ENCODE measurements around the gene MYO19.

Gene MYO19

DNA sequence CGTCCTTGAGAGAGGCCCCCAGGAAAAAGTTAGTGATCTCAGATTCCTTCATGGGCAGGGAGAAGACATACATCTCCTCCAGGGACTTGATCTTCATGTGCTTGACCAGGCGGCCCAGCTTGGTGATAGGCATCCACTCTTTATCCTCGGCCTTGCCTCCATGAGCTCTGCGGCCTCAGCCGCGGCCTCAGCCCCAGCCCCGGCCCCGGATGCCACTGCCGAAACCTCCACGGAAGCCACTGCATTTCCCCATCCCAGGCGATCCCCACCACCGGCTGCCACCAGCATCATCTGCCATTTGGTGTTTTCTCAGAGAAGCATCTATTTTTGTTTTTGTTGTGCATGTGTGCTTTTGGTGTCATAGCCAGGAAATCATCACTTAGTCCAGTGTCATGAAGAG, 40.4 kb upstream of the MYO19 start:
- Histone ChIP-seq H2BK120ac (ENCODE audit: insufficient read depth, low read length, poor library complexity) (no peak overlapping the region), H3K4ac (ENCODE audit: low read depth, low read length) (no peak overlapping the region), H3K27ac (ENCODE audit: low read depth, low read length) (no peak overlapping the region), H2AFZ (ENCODE audit: insufficient read depth, low read length, poor library complexity) (no peak overlapping the region), H3K9me3 (ENCODE audit: insufficient read depth, low read depth, low read length) (no peaks in the 10 kb centered on the region), H4K91ac (ENCODE audit: low read depth, low read length) (no peak overlapping the region), H3K4me3 (ENCODE audit: low read depth, low read length) (no peak overlapping the region), H3K79me1 (ENCODE audit: low read length) (no peaks in the 10 kb centered on the region), H3K27me3 (ENCODE audit: insufficient read depth, low read length) (no peaks in the 10 kb centered on the region), H2BK5ac (ENCODE audit: low read depth, low read length, poor library complexity) (no peak overlapping the region), H2BK12ac (ENCODE audit: low read length) (no peak overlapping the region), H3K79me2 (ENCODE audit: control insufficient read depth, insufficient read depth, low read length, poor library complexity) (no peaks in the 10 kb centered on the region), H3K14ac (ENCODE audit: low read length) (no peak overlapping the region), H3K4me2 (ENCODE audit: low read length) (no peak overlapping the region), H4K12ac (ENCODE audit: low read depth, low read length) (no peak overlapping the region), H3K23ac (ENCODE audit: low read length) (no peak overlapping the region), H4K8ac (ENCODE audit: low read depth, low read length) (no peak overlapping the region), H3K4me1 (ENCODE audit: control insufficient read depth in 1 of 2, insufficient read depth in 2 of 2, low read length in 2 of 2) (no peaks in the 10 kb centered on the region), H3K9ac (ENCODE audit: low read length) (no peak overlapping the region), H3K36me3 (ENCODE audit: control insufficient read depth in 1 of 2, insufficient read depth in 2 of 2, low read length in 2 of 2) (peaks cover 25 to 33% of the 10 kb centered on the region in 2 experiments), H3K18ac (ENCODE audit: low read length) (no peak overlapping the region), H2AK5ac (ENCODE audit: low read length) (no peak overlapping the region)
- no peak for DNase-seq
- no CpG with 5 or more reads among the region's 12 CpGs for WGBS (ENCODE audit: extremely low coverage, insufficient coverage, insufficient read length)

DNA sequence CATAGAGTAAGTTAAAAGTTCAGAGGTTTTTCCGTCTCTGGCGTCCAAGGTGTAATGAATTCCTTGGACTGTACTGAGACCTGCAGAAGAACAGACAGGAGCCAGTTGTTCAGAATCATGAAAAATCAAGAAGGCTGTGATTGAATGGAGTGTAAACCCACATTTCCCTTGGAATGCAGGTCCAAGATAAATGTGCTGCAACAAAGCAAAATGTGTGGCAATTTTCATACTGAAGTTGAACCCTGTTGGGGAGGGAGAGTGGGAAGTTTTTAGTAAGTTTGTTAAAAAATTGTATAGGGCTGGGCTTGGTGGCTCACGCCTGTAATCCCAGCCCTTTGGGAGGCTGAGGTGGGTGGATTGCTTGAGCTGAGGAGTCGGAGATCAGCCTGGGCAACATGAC, 31.4 kb upstream of the MYO19 start:
- H3K27ac ChIP-seq (ENCODE audit: low read depth, low read length), result no peak overlapping the region
- no peaks in the 10 kb centered on the region for H3K4me1 ChIP-seq (ENCODE audit: control insufficient read depth in 1 of 2, insufficient read depth in 2 of 2, low read length in 2 of 2)
- no peak overlapping the region for H2BK120ac ChIP-seq (ENCODE audit: insufficient read depth, low read length, poor library complexity)
- no peaks in the 10 kb centered on the region for H3K79me1 ChIP-seq (ENCODE audit: low read length)
- H2AK5ac ChIP-seq (ENCODE audit: low read length), result no peak overlapping the region
- no peak overlapping the region for H3K14ac ChIP-seq (ENCODE audit: low read length)
- no peaks in the 10 kb centered on the region for H3K9me3 ChIP-seq (ENCODE audit: insufficient read depth, low read depth, low read length)
- H3K36me3 ChIP-seq (ENCODE audit: control insufficient read depth in 1 of 2, insufficient read depth in 2 of 2, low read length in 2 of 2), result peaks cover 32 to 33% of the 10 kb centered on the region in 2 experiments
- no CpG with 5 or more reads among the region's 4 CpGs for WGBS (ENCODE audit: extremely low coverage, insufficient coverage, insufficient read length)
- no peak overlapping the region for H3K18ac ChIP-seq (ENCODE audit: low read length)
- DNase-seq, result no peak
- no peak overlapping the region for H4K12ac ChIP-seq (ENCODE audit: low read depth, low read length)
- H3K27me3 ChIP-seq (ENCODE audit: insufficient read depth, low read length), result no peaks in the 10 kb centered on the region
- H4K91ac ChIP-seq (ENCODE audit: low read depth, low read length), result no peak overlapping the region
- no peak overlapping the region for H3K4me3 ChIP-seq (ENCODE audit: low read depth, low read length)
- H2AFZ ChIP-seq (ENCODE audit: insufficient read depth, low read length, poor library complexity), result no peak overlapping the region
- H3K4ac ChIP-seq (ENCODE audit: low read depth, low read length), result no peak overlapping the region
- no peaks in the 10 kb centered on the region for H3K79me2 ChIP-seq (ENCODE audit: control insufficient read depth, insufficient read depth, low read length, poor library complexity)
- H3K4me2 ChIP-seq (ENCODE audit: low read length), result no peak overlapping the region
- H3K23ac ChIP-seq (ENCODE audit: low read length), result no peak overlapping the region
- no peak overlapping the region for H2BK12ac ChIP-seq (ENCODE audit: low read length)
- H4K8ac ChIP-seq (ENCODE audit: low read depth, low read length), result no peak overlapping the region
- no peak overlapping the region for H3K9ac ChIP-seq (ENCODE audit: low read length)
- H2BK5ac ChIP-seq (ENCODE audit: low read depth, low read length, poor library complexity), result no peak overlapping the region

DNA sequence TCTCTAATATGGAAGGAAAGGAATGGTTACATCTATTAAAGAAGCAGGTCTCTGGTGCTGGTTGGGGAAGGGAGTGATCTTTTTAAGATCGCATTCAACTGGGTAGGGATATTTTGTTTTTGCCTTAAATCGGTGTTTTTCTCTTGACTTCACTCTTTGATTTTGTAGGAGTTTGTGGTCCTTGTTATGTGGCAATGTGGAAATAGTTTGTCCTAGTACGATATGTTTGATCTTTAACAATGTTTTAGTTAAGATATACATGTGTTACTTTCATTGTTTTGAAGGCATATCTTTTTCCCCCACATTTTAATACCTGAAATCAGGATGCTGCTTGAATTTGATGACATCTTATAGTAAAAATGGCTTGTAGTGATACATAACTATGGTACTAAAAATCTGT, 18.8 kb upstream of the MYO19 start:
- no CpG with 5 or more reads among the region's 3 CpGs for WGBS (ENCODE audit: extremely low coverage, insufficient coverage, insufficient read length)

DNA sequence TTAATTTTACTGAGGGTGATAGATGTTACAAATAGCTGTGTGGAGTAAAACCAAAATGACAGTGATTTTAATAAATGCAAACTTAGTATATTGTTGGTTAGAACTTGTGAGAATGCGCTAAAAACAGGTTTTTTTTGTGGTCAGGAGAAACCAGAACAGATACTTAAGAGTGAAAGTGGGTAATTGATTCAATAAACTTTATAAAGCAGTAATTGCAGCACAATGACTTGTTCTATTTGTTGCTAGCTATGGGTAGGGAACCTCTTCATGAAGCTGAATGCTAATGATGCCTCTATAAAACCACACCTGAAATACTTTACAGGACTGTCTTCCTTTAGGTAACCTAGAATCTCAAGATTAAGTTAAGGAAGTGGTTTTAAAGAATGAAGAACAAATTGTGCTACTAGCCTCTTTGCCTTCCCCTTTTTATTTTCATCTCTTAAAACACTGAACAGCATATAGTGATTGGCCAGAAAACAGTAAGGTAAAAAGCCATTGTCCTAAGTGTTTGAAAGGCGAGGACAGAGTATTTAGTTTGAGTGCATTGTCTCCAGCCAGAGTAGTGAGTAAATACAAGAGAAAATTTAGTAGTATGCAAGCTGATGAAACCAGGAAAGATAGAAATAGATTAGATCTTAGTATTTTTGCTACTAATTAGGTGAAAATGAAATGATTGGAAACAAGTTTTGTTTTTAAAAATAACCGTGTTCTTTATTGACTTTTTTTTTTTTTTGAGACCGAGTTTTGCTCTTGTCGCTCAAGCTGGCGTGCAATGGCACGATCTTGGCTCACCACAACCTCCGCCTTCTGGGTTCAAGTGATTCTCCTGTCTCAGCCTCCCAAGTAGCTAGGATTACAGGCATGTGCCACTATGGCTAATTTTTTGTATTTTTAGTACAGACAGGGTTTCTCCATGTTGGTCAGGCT, 16.1 kb upstream of the MYO19 start:
- no peak overlapping the region for H2BK12ac ChIP-seq (ENCODE audit: low read length)
- no peak overlapping the region for H3K9ac ChIP-seq (ENCODE audit: low read length)
- no peaks in the 10 kb centered on the region for H3K27me3 ChIP-seq (ENCODE audit: insufficient read depth, low read length)
- H3K18ac ChIP-seq (ENCODE audit: low read length), result no peak overlapping the region
- no peaks in the 10 kb centered on the region for H3K4me1 ChIP-seq (ENCODE audit: control insufficient read depth in 1 of 2, insufficient read depth in 2 of 2, low read length in 2 of 2)
- H2AK5ac ChIP-seq (ENCODE audit: low read length), result no peak overlapping the region
- H3K27ac ChIP-seq (ENCODE audit: low read depth, low read length), result no peak overlapping the region
- no peak overlapping the region for H2BK120ac ChIP-seq (ENCODE audit: insufficient read depth, low read length, poor library complexity)
- H3K4me3 ChIP-seq (ENCODE audit: low read depth, low read length), result no peak overlapping the region
- H3K79me2 ChIP-seq (ENCODE audit: control insufficient read depth, insufficient read depth, low read length, poor library complexity), result peaks cover 4% of the 10 kb centered on the region
- no peak overlapping the region for H4K12ac ChIP-seq (ENCODE audit: low read depth, low read length)
- H2AFZ ChIP-seq (ENCODE audit: insufficient read depth, low read length, poor library complexity), result no peak overlapping the region
- peaks cover 4 to 10% of the 10 kb centered on the region in 2 experiments for H3K36me3 ChIP-seq (ENCODE audit: control insufficient read depth in 1 of 2, insufficient read depth in 2 of 2, low read length in 2 of 2)
- H4K8ac ChIP-seq (ENCODE audit: low read depth, low read length), result no peak overlapping the region
- H3K4ac ChIP-seq (ENCODE audit: low read depth, low read length), result no peak overlapping the region
- no peak overlapping the region for H3K14ac ChIP-seq (ENCODE audit: low read length)
- H3K79me1 ChIP-seq (ENCODE audit: low read length), result peaks cover 3% of the 10 kb centered on the region
- no peak overlapping the region for H3K4me2 ChIP-seq (ENCODE audit: low read length)
- no peak for DNase-seq
- WGBS (ENCODE audit: extremely low coverage, insufficient coverage, insufficient read length), result no CpG with 5 or more reads among the region's 8 CpGs
- H3K23ac ChIP-seq (ENCODE audit: low read length), result no peak overlapping the region
- no peak overlapping the region for H4K91ac ChIP-seq (ENCODE audit: low read depth, low read length)
- H3K9me3 ChIP-seq (ENCODE audit: insufficient read depth, low read depth, low read length), result no peaks in the 10 kb centered on the region
- no peak overlapping the region for H2BK5ac ChIP-seq (ENCODE audit: low read depth, low read length, poor library complexity)

More for the DNA sequence above, 18.8 kb upstream of the MYO19 start:
- H3K36me3 ChIP-seq (ENCODE audit: control insufficient read depth in 1 of 2, insufficient read depth in 2 of 2, low read length in 2 of 2), result peaks cover 21 to 24% of the 10 kb centered on the region in 2 experiments
- H4K12ac ChIP-seq (ENCODE audit: low read depth, low read length), result no peak overlapping the region
- no peak overlapping the region for H2BK120ac ChIP-seq (ENCODE audit: insufficient read depth, low read length, poor library complexity)
- H4K8ac ChIP-seq (ENCODE audit: low read depth, low read length), result no peak overlapping the region
- H3K27me3 ChIP-seq (ENCODE audit: insufficient read depth, low read length), result no peaks in the 10 kb centered on the region
- no peak overlapping the region for H3K23ac ChIP-seq (ENCODE audit: low read length)
- no peaks in the 10 kb centered on the region for H3K79me1 ChIP-seq (ENCODE audit: low read length)
- H2AFZ ChIP-seq (ENCODE audit: insufficient read depth, low read length, poor library complexity), result no peak overlapping the region
- H2BK12ac ChIP-seq (ENCODE audit: low read length), result no peak overlapping the region
- no peak overlapping the region for H3K18ac ChIP-seq (ENCODE audit: low read length)
- H3K79me2 ChIP-seq (ENCODE audit: control insufficient read depth, insufficient read depth, low read length, poor library complexity), result no peaks in the 10 kb centered on the region
- DNase-seq, result no peak
- no peak overlapping the region for H3K9ac ChIP-seq (ENCODE audit: low read length)
- no peak overlapping the region for H2BK5ac ChIP-seq (ENCODE audit: low read depth, low read length, poor library complexity)
- no peaks in the 10 kb centered on the region for H3K4me1 ChIP-seq (ENCODE audit: control insufficient read depth in 1 of 2, insufficient read depth in 2 of 2, low read length in 2 of 2)
- no peaks in the 10 kb centered on the region for H3K9me3 ChIP-seq (ENCODE audit: insufficient read depth, low read depth, low read length)
- H4K91ac ChIP-seq (ENCODE audit: low read depth, low read length), result no peak overlapping the region
- no peak overlapping the region for H3K4ac ChIP-seq (ENCODE audit: low read depth, low read length)
- no peak overlapping the region for H2AK5ac ChIP-seq (ENCODE audit: low read length)
- no peak overlapping the region for H3K14ac ChIP-seq (ENCODE audit: low read length)
- no peak overlapping the region for H3K4me3 ChIP-seq (ENCODE audit: low read depth, low read length)
- H3K27ac ChIP-seq (ENCODE audit: low read depth, low read length), result no peak overlapping the region
- no peak overlapping the region for H3K4me2 ChIP-seq (ENCODE audit: low read length)

Measured in trophoblast cell (in vitro differentiated cells and primary cell).